Muscle of leg (tissue), 11 donors: ENCODE results near the gene DSPP. TPM values are rescaled to one million over a fixed set of nuclear protein-coding genes. Genes with fewer than 3 reads are reported as not detected.

Source experiments
- DNase-seq: peaks from one replicate; pipeline ENCODE4 v3.0.0; 2013
- H3K27ac ChIP-seq: one replicate; pipeline ENCODE4 v1.5.1; 2013; ENCODE audit warnings: mild to moderate bottlenecking, low read length, control low read depth
- H3K27me3 ChIP-seq: one replicate; pipeline ENCODE4 v1.6.1; 2013; ENCODE audit warnings: low read length; ENCODE audit not compliant: control insufficient read depth, insufficient read depth
- H3K36me3 ChIP-seq: one replicate; pipeline ENCODE4 v1.6.1; 2013; ENCODE audit warnings: low read length; ENCODE audit not compliant: control insufficient read depth, insufficient read depth
- H3K4me1 ChIP-seq: one replicate; pipeline ENCODE4 v1.6.1; 2013; ENCODE audit warnings: low read length; ENCODE audit not compliant: control insufficient read depth, insufficient read depth
- H3K4me3 ChIP-seq: one replicate; pipeline ENCODE4 v1.5.1; 2013; ENCODE audit warnings: low read length, control low read depth
- H3K9me3 ChIP-seq: replicated peaks from 2 replicates; pipeline ENCODE4 v1.6.1; 2013; ENCODE audit warnings: low read depth, low read length; ENCODE audit not compliant: control insufficient read depth
- WGBS: methylation state at CpG from one replicate; pipeline ENCODE4 v1.1.5; 2013; ENCODE audit warnings: missing lambda C conversion rate; ENCODE audit not compliant: insufficient coverage; 5-methylcytosine and 5-hydroxymethylcytosine counted together
- polyA plus RNA-seq, 8 donors: library from polyadenylated mRNA; unstranded; fragments of 120-200 nt; gene quantifications; one replicate each; pipeline versions ENCODE4 v1.2.1 to v1.2.3, GENCODE V29; 2013; ENCODE audit warnings: inconsistent platforms in 1 of 8, low replicate concordance in 1 of 8; ENCODE audit not compliant: insufficient read length in 8 of 8, insufficient read depth in 1 of 8
- total RNA-seq: library from RNA; stranded (reverse); fragments of 120-200 nt; gene quantifications from one replicate; pipeline ENCODE4 v1.2.4, GENCODE V29; 2013

Gene DSPP
- total and polyA plus RNA-seq, 9 donors = under 0.01 to 0.03 TPM; not detected in 7

GRCh38 chr4:87575983-87576382 is 32.3 kb upstream of the DSPP start:
- no peak for DNase-seq
- H3K27ac ChIP-seq = no peak overlapping the region
- no peaks in the 10 kb centered on the region for H3K4me1 ChIP-seq
- no peak overlapping the region for H3K4me3 ChIP-seq
- no peaks in the 10 kb centered on the region for H3K27me3 ChIP-seq
- no peaks in the 10 kb centered on the region for H3K9me3 ChIP-seq
- H3K36me3 ChIP-seq = no peaks in the 10 kb centered on the region

DNA sequence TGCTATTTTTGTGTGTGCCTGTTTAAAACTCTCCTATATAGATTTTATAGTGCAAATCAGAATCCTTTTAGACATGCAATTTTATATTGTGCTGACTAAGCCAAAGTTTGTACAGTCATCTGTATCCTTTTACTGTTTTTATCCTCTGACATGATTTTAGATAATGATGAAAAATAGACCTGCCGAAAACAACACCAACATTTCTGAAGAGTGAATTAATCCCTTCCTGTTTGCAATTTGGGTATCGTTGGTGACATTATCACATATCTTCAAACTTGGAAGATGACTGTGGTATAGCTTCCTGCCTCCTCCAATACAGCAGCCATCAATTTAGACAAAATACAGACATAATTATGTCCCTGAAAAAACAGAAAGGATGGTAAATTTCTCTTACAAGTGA is 28.9 kb upstream of the DSPP start:
- Histone ChIP-seq H3K4me1 (no peaks in the 10 kb centered on the region), H3K4me3 (no peak overlapping the region), H3K36me3 (no peaks in the 10 kb centered on the region), H3K27me3 (no peaks in the 10 kb centered on the region), H3K27ac (no peak overlapping the region), H3K9me3 (no peaks in the 10 kb centered on the region)
- no CpG with 5 or more reads among the region's 2 CpGs for WGBS
- DNase-seq = no peak

- H3K4me3 ChIP-seq = no peak overlapping the region
- WGBS = 70% methylated on average over 3 of the region's 3 CpGs
- H3K9me3 ChIP-seq = no peaks in the 10 kb centered on the region
- H3K27ac ChIP-seq = no peak overlapping the region
- H3K4me1 ChIP-seq = no peaks in the 10 kb centered on the region
- no peak for DNase-seq
- no peaks in the 10 kb centered on the region for H3K27me3 ChIP-seq
- H3K36me3 ChIP-seq = no peaks in the 10 kb centered on the region
Measured at GRCh38 chr4:87580057-87580456, 28.3 kb upstream of the DSPP start.

DNA sequence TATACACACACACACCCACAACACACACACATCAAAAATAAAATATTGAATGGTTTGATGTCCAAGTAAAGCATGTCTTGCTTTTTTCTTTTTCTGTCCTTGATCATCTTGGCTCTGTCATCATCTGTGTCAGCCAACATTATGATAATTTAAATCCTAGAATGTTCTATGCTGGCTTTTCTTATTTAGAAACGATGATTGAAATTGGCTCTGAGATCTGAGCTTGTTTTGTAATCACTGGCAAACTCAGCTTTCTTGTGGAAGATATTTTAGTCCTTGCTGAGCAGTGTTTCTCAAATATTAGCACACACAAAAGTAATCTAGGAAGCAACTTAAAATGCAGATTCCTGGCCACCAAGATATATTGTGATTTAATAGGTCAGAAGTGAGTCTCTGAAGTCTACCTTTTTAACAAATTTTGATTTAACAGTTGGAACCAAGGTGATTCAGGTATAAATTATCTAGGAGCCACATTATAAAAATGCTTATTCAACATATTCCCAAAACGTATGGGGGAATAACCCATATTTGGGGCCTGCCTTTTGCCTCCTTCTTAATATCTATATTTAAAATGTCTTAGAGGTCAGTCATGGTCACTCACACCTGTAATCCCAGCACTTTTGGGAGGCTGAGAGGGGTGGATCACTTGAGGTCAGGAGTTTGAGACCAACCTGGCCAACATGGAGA is 24.0 kb upstream of the DSPP start:
- WGBS = no CpG with 5 or more reads among the region's 2 CpGs
- H3K9me3 ChIP-seq = no peaks in the 10 kb centered on the region
- H3K36me3 ChIP-seq = no peaks in the 10 kb centered on the region
- no peak overlapping the region for H3K4me3 ChIP-seq
- no peak overlapping the region for H3K27ac ChIP-seq
- DNase-seq = no peak
- no peaks in the 10 kb centered on the region for H3K27me3 ChIP-seq
- H3K4me1 ChIP-seq = no peaks in the 10 kb centered on the region

DNA sequence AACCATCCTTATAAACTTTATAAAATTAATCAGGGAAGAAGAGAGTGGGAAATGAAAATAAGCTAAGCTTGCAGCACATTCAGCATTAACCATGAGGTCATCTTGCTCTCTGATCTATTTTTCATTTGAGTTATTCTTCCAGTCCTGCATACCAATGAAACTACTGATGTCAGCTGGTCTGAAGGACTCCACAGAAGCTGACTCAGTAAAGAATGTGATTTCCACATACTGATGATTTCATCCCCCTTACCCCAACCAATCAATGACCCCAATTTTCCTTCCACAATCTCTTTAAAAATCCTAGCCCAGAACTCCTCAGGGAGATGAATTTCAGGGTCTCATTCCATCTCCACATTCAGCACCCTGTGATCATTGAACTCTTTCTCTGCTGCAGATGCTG is 18.8 kb upstream of the DSPP start:
- peak; percentile 76 for DNase-seq
- H3K9me3 ChIP-seq = no peaks in the 10 kb centered on the region
- no peaks in the 10 kb centered on the region for H3K36me3 ChIP-seq
- H3K4me3 ChIP-seq = no peak overlapping the region
- H3K4me1 ChIP-seq = no peaks in the 10 kb centered on the region
- H3K27me3 ChIP-seq = no peaks in the 10 kb centered on the region
- no peak overlapping the region for H3K27ac ChIP-seq

DNA sequence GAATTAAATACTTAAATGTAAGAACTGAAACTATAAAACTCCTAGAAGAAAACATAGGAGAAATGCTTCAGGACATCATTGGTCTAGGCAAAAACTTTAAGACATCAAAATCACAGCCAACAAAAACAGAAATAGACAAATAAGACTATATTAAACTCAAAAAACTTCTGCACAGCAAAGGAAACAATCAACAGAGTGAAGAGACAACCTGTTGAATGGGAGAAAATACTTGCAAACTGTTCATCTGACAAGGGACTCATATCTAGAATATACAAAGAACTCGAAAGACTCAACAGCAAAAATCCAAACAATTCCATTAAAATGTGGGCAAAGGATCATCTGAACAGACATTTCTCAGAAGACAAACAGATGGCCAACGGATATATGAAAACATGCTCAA is 16.2 kb upstream of the DSPP start:
- Histone ChIP-seq H3K4me3 (no peak overlapping the region), H3K9me3 (no peaks in the 10 kb centered on the region), H3K27me3 (no peaks in the 10 kb centered on the region), H3K36me3 (no peaks in the 10 kb centered on the region), H3K27ac (no peak overlapping the region), H3K4me1 (no peaks in the 10 kb centered on the region)
- no peak for DNase-seq
- WGBS = no CpG with 5 or more reads among the region's 2 CpGs

GRCh38 chr4:87601361-87601760 is 7.0 kb upstream of the DSPP start:
- Histone ChIP-seq H3K27me3 (no peaks in the 10 kb centered on the region), H3K36me3 (no peaks in the 10 kb centered on the region), H3K4me1 (no peaks in the 10 kb centered on the region), H3K27ac (no peak overlapping the region), H3K9me3 (no peaks in the 10 kb centered on the region), H3K4me3 (no peak overlapping the region)
- DNase-seq = peak; percentile 15

DNA sequence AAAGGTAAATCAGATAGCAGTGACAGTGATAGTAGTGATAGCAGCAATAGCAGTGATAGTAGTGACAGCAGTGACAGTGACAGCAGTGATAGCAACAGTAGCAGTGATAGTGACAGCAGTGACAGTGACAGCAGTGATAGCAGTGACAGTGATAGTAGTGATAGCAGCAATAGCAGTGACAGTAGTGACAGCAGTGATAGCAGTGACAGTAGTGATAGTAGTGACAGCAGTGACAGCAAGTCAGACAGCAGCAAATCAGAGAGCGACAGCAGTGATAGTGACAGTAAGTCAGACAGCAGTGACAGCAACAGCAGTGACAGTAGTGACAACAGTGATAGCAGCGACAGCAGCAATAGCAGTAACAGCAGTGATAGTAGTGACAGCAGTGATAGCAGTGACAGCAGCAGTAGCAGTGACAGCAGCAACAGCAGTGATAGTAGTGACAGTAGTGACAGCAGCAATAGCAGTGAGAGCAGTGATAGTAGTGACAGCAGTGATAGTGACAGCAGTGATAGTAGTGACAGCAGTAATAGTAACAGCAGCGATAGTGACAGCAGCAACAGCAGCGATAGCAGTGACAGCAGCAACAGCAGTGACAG is 6.1 kb downstream of the DSPP start:
- Histone ChIP-seq H3K9me3 (no peaks in the 10 kb centered on the region), H3K4me1 (no peaks in the 10 kb centered on the region), H3K4me3 (no peak overlapping the region), H3K27me3 (no peaks in the 10 kb centered on the region), H3K27ac (no peak overlapping the region), H3K36me3 (no peaks in the 10 kb centered on the region)
- WGBS = 98% methylated on average over 4 of the region's 4 CpGs
- no peak for DNase-seq

- no peak for DNase-seq
- no peaks in the 10 kb centered on the region for H3K4me1 ChIP-seq
- no peak overlapping the region for H3K27ac ChIP-seq
- no peaks in the 10 kb centered on the region for H3K36me3 ChIP-seq
- H3K4me3 ChIP-seq = no peak overlapping the region
- H3K9me3 ChIP-seq = no peaks in the 10 kb centered on the region
- no peaks in the 10 kb centered on the region for H3K27me3 ChIP-seq
- WGBS = 82% methylated on average over 6 of the region's 9 CpGs
Measured at GRCh38 chr4:87616268-87616667, 7.9 kb downstream of the DSPP start.

DNA sequence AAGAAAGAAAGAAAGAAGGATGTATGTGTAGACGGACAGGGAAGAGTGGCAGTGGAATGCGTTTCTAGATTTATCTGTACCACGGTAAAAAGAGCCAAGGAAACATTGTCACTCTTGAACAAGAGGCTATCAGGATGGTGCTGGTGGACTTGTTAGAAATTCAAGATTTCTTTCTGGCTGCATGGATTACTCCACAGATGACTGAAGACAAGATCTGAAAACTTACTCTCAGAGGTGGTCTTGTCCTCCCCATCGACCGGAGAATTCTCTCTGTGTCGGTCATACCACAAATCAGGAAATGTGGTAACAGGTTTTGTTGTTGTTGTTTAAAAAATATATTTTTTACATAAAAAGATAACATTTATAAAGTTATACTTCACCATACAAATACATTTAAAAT is 11.8 kb downstream of the DSPP start:
- DNase-seq = no peak
- H3K4me1 ChIP-seq = no peaks in the 10 kb centered on the region
- 94% methylated on average over 3 of the region's 6 CpGs for whole genome bisulfite sequencing
- H3K4me3 ChIP-seq = no peak overlapping the region
- H3K36me3 ChIP-seq = no peaks in the 10 kb centered on the region
- H3K27ac ChIP-seq = no peak overlapping the region
- no peaks in the 10 kb centered on the region for H3K27me3 ChIP-seq
- no peaks in the 10 kb centered on the region for H3K9me3 ChIP-seq

DNA sequence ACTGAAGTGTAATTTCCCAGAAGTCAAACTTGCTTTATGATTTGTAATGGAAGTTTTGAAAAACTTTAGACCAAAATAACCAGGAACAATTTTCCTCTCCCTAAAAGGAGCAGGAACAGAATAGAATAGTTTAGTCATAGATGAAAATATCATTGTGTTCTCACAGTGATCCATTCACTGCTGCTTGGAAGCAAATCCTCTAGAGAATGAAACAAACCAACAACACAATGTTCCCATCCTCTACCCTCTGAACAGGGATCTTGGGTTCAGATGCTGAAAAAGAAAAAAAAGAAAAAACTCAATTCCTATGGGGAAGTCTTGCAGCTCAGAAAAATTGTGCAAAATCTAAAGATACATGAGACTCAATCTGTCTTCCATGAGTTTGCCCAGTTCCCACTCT is 12.2 kb downstream of the DSPP start:
- peak; percentile 16 for DNase-seq
- no peaks in the 10 kb centered on the region for H3K27me3 ChIP-seq
- H3K9me3 ChIP-seq = no peaks in the 10 kb centered on the region
- no peak overlapping the region for H3K27ac ChIP-seq
- H3K4me3 ChIP-seq = no peak overlapping the region
- H3K36me3 ChIP-seq = no peaks in the 10 kb centered on the region
- no peaks in the 10 kb centered on the region for H3K4me1 ChIP-seq
